NK-92 (cell line): Measurements from ENCODE around the gene OXSR1.
"Not testable (repeated sequence)": the region's sequence is repeated elsewhere in the genome, so short reads cannot be mapped to it uniquely, and the experiment has no call there.

ENCODE experiments used
- DNase-seq: peaks from one replicate; lab custom pipeline; 2025; ENCODE audit not compliant: unreplicated experiment; lab: John Stamatoyannopoulos, UW

The OXSR1 gene

GRCh38 chr3:38127611-38128302, 37.6 kb upstream of the OXSR1 start:
- no peak for DNase-seq

GRCh38 chr3:38128303-38128655, 37.1 kb upstream of the OXSR1 start:
- DNase-seq: no peak

GRCh38 chr3:38129058-38129457, 36.3 kb upstream of the OXSR1 start:
- DNase-seq: no peak

- no peak for DNase-seq
Observed at GRCh38 chr3:38130631-38131065, 34.7 kb upstream of the OXSR1 start.

- no peak for DNase-seq
Observed at GRCh38 chr3:38131621-38132369, 33.5 kb upstream of the OXSR1 start.

- no peak for DNase-seq
Observed at GRCh38 chr3:38133209-38133556, 32.2 kb upstream of the OXSR1 start.

GRCh38 chr3:38133557-38134405, 31.6 kb upstream of the OXSR1 start:
- DNase-seq: no peak

- DNase-seq: not testable (repeated sequence)
Observed at GRCh38 chr3:38134517-38135143, 30.7 kb upstream of the OXSR1 start.

GRCh38 chr3:38135621-38136277, 29.6 kb upstream of the OXSR1 start:
- not testable (repeated sequence) for DNase-seq

GRCh38 chr3:38136393-38136776, 29.0 kb upstream of the OXSR1 start:
- no peak for DNase-seq

GRCh38 chr3:38136777-38137614, 28.3 kb upstream of the OXSR1 start, which contains the start of gene ACAA1:
Gene ACAA1, minus strand, starts transcription at chr3:38137127. Its CDS starts 92 bp downstream, at chr3:38137035.
- peak; percentile 93 for DNase-seq

- no peak for DNase-seq
Observed at GRCh38 chr3:38137615-38138348, 27.6 kb upstream of the OXSR1 start.

GRCh38 chr3:38138349-38139190, 26.8 kb upstream of the OXSR1 start, which contains the start of gene MYD88:
Gene MYD88, plus strand, starts transcription at chr3:38138661. Its CDS starts 40 bp downstream, at chr3:38138701.
- peak; percentile 19 for DNase-seq

- no peak for DNase-seq
Observed at GRCh38 chr3:38139191-38139590, 26.1 kb upstream of the OXSR1 start.

- no peak for DNase-seq
Observed at GRCh38 chr3:38139652-38140051, 25.7 kb upstream of the OXSR1 start.

- DNase-seq: no peak
Observed at GRCh38 chr3:38140326-38141172, 24.8 kb upstream of the OXSR1 start.
